Smooth muscle cell (in vitro differentiated cells): ENCODE data around the gene NCCRP1. TPM values are rescaled to one million over a fixed set of nuclear protein-coding genes. Genes with fewer than 3 reads are reported as not detected.

Experiments
- DNase-seq: peaks from one replicate; lab custom pipeline; 2025; ENCODE audit not compliant: unreplicated experiment; lab: John Stamatoyannopoulos, UW
- H2AFZ ChIP-seq: fragments of 200-600 bp; sonication (generic); 2 replicates; pipeline ENCODE4 v1.6.0; 2016; ENCODE audit warnings: antibody characterized with exemption, low read depth, mild to moderate bottlenecking
- H3F3A ChIP-seq: fragments of 200-600 bp; sonication (generic); 2 replicates; pipeline ENCODE4 v1.6.0; 2017; ENCODE audit warnings: antibody characterized with exemption, low read depth
- H3K27ac ChIP-seq: fragments of 200-600 bp; sonication (generic); 2 replicates; pipeline ENCODE4 v1.5.1; 2016; ENCODE audit warnings: low read depth, mild to moderate bottlenecking
- H3K27me3 ChIP-seq: fragments of 200-600 bp; sonication (generic); 2 replicates; pipeline ENCODE4 v1.6.1; 2016; ENCODE audit warnings: low read depth, mild to moderate bottlenecking
- H3K36me3 ChIP-seq: fragments of 200-600 bp; sonication (generic); 2 replicates; pipeline ENCODE4 v1.5.1; 2016; ENCODE audit warnings: low read depth
- H3K4me1 ChIP-seq: fragments of 200-600 bp; sonication (generic); 2 replicates; pipeline ENCODE4 v1.5.1; 2016; ENCODE audit warnings: low read depth
- H3K4me2 ChIP-seq: fragments of 200-600 bp; sonication (generic); 2 replicates; pipeline ENCODE4 v1.6.0; 2016; ENCODE audit warnings: mild to moderate bottlenecking
- H3K4me3 ChIP-seq: fragments of 200-600 bp; sonication (generic); 2 replicates; pipeline ENCODE4 v1.5.1; 2016; ENCODE audit warnings: mild to moderate bottlenecking
- H3K79me2 ChIP-seq: fragments of 200-600 bp; sonication (generic); 2 replicates; pipeline ENCODE4 v1.6.0; 2016; ENCODE audit warnings: low read depth, mild to moderate bottlenecking
- H3K9ac ChIP-seq: fragments of 200-600 bp; sonication (generic); 2 replicates; pipeline ENCODE4 v1.6.0; 2016; ENCODE audit warnings: low read depth
- H3K9me3 ChIP-seq: fragments of 200-600 bp; sonication (generic); replicated peaks from 2 replicates; pipeline ENCODE4 v1.5.1; 2016; ENCODE audit warnings: low read depth
- H4K20me1 ChIP-seq: fragments of 200-600 bp; sonication (generic); 2 replicates; pipeline ENCODE4 v1.6.0; 2016; ENCODE audit warnings: low read depth
- WGBS: methylation state at CpG from one replicate; pipeline ENCODE4 v1.1.7; 2016; ENCODE audit warnings: low lambda C conversion rate; 5-methylcytosine and 5-hydroxymethylcytosine counted together
- polyA plus RNA-seq: library from polyadenylated mRNA; unstranded; fragments of >200 nt; fragmentation: Nextera tagmentation; extraction: Ambion mirVana; gene quantifications from 2 replicates; pipeline ENCODE4 v1.2.1, GENCODE V29; 2016
- total RNA-seq: library from RNA; depleted of rRNA; stranded (reverse); fragments of >200 nt; gene quantifications from 2 replicates; pipeline ENCODE4 v1.2.3, GENCODE V29; 2014
- TF ChIP-seq, protein P1 (sequence below): fragments of 200-600 bp; sonication (generic); IDR thresholded peaks from 2 replicates; pipeline ENCODE4 v1.5.1; 2017; ENCODE audit warnings: borderline replicate concordance, mild to moderate bottlenecking, antibody characterized with exemption; ENCODE audit not compliant: insufficient read depth, poor library complexity, severe bottlenecking

NCCRP1 gene
- total and polyA plus RNA-seq, 2 experiments from 2014 or later, result 1.5 to 4.0 TPM

DNA sequence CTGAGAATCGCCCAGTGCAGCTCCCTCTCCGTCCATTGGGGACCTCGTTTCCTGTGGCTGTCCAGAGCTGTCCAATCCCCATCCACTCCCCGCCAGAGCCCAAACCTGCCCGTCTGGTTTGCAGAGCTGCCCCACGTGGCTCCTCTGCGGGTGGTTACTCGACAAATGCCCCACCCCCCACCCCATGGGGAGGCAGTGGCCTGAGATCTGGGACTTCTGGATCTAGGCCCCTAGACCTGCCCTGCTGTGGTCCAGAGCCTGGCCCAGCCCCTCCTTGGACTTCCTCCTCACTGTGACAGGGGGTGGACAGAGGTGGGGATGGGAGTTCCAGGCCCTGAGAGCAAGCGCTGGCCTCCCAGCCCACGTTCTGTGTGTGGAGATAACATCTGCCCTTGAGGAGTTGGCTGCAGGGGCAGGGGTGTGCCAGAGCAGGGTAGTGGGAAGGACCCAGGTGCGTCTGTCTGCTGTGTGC, 42.1 kb upstream of the NCCRP1 start:
- H3K9me3 ChIP-seq, result no peaks in the 10 kb centered on the region
- no peak overlapping the region for H3K4me2 ChIP-seq
- peaks cover 87% of the 10 kb centered on the region for H4K20me1 ChIP-seq
- TF ChIP-seq, protein P1, sequence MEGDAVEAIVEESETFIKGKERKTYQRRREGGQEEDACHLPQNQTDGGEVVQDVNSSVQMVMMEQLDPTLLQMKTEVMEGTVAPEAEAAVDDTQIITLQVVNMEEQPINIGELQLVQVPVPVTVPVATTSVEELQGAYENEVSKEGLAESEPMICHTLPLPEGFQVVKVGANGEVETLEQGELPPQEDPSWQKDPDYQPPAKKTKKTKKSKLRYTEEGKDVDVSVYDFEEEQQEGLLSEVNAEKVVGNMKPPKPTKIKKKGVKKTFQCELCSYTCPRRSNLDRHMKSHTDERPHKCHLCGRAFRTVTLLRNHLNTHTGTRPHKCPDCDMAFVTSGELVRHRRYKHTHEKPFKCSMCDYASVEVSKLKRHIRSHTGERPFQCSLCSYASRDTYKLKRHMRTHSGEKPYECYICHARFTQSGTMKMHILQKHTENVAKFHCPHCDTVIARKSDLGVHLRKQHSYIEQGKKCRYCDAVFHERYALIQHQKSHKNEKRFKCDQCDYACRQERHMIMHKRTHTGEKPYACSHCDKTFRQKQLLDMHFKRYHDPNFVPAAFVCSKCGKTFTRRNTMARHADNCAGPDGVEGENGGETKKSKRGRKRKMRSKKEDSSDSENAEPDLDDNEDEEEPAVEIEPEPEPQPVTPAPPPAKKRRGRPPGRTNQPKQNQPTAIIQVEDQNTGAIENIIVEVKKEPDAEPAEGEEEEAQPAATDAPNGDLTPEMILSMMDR, result no peak
- H3K36me3 ChIP-seq, result no peaks in the 10 kb centered on the region
- no peaks in the 10 kb centered on the region for H3K27me3 ChIP-seq
- peak overlapping the region; percentile 47 for H3K27ac ChIP-seq
- H3K4me1 ChIP-seq, result peaks cover 16% of the 10 kb centered on the region
- H2AFZ ChIP-seq, result no peak overlapping the region
- no peak overlapping the region for H3K9ac ChIP-seq
- peaks cover 58% of the 10 kb centered on the region for H3K79me2 ChIP-seq
- no peak for DNase-seq
- H3F3A ChIP-seq, result no peaks in the 10 kb centered on the region
- H3K4me3 ChIP-seq, result no peak overlapping the region
- WGBS, result 57% methylated on average over 11 of the region's 11 CpGs

DNA sequence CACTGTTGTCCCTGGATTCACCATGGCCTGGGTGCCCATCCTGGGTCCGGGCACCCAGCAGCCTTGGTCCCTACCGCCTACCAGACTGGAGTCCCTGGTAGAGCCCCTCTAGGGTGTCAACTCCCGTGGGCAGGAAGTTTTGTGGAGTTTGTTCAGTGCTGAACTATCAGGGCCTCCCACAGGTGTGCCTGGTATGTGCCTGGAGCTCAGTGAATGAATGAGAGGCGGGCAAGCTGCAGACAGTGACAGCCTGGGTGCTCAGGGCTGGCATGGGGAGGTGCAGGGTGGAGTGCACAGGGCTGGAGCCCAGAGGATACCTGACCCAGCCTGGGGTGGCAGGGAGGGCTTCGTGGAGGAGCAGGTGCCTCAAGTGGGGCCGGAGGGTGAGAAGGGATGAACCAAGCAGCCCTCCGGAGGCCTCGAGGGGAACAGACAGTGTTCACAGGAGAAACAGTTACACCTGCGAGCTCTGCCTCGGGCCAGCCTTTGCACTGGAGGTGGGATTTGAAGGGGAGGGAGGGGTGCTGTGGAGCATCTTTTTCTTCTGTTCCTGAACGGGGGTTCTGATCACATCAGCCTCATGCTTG, 41.6 kb upstream of the NCCRP1 start:
- H4K20me1 ChIP-seq, result peaks cover 87% of the 10 kb centered on the region
- no peaks in the 10 kb centered on the region for H3K27me3 ChIP-seq
- peak overlapping the region; percentile 47 for H3K27ac ChIP-seq
- no peak overlapping the region for H3K9ac ChIP-seq
- TF ChIP-seq, protein P1, result no peak
- WGBS, result 85% methylated on average over 11 of the region's 11 CpGs
- H3K9me3 ChIP-seq, result no peaks in the 10 kb centered on the region
- no peak overlapping the region for H3K4me3 ChIP-seq
- H3K36me3 ChIP-seq, result no peaks in the 10 kb centered on the region
- H3K4me1 ChIP-seq, result peaks cover 16% of the 10 kb centered on the region
- no peak for DNase-seq
- H3K79me2 ChIP-seq, result peaks cover 53% of the 10 kb centered on the region
- no peak overlapping the region for H2AFZ ChIP-seq
- H3F3A ChIP-seq, result peaks cover 5% of the 10 kb centered on the region
- H3K4me2 ChIP-seq, result no peak overlapping the region

DNA sequence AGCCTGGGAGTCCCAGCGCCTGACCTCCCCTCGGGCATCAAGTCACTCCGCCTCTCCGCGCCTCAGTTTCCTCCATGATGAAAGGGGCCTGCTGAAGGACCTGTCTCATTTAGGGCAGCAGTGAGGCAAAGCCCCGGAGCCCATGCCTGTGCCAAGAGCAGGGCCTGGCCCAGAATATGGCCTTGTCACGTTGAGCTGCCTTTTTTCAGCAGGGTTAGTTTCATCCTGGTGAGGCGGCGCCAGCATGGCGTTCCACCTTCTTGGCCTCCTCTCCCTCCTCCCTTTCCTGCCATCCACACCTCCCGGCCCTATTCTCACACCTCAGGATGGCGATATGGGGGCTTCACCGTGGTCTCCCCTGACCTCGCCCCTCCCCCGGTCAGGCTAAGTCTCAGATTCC, 41.0 kb upstream of the NCCRP1 start:
- Histone ChIP-seq H3K79me2 (peaks cover 47% of the 10 kb centered on the region), H3K27ac (no peak overlapping the region), H3F3A (peaks cover 7% of the 10 kb centered on the region), H3K4me1 (peaks cover 16% of the 10 kb centered on the region), H3K9me3 (no peaks in the 10 kb centered on the region), H3K4me2 (peak overlapping the region; percentile 79), H2AFZ (no peak overlapping the region), H3K9ac (no peak overlapping the region), H4K20me1 (peaks cover 88% of the 10 kb centered on the region), H3K36me3 (no peaks in the 10 kb centered on the region), H3K27me3 (no peaks in the 10 kb centered on the region), H3K4me3 (no peak overlapping the region)
- 96% methylated on average over 15 of the region's 15 CpGs for WGBS
- TF ChIP-seq, protein P1, result no peak
- DNase-seq, result no peak
